Subcutaneous abdominal adipose tissue (tissue), 5 donors: ENCODE data around the gene MRPL55.

ENCODE experiments used
- H3K27ac ChIP-seq: one replicate; pipeline ENCODE4 v1.7.0; 2013; ENCODE audit warnings: low read depth, mild to moderate bottlenecking, inconsistent platforms, low read length, moderate library complexity
- H3K27me3 ChIP-seq, 5 donors: one replicate each; pipeline ENCODE4 v1.7.0; 2013; ENCODE audit warnings: low read length in 5 of 5, inconsistent platforms in 1 of 5; ENCODE audit not compliant: control insufficient read depth in 5 of 5, insufficient read depth in 4 of 5
- H3K36me3 ChIP-seq, 5 donors: one replicate each; pipeline ENCODE4 v1.7.0; 2013; ENCODE audit warnings: low read length in 5 of 5; ENCODE audit not compliant: control insufficient read depth in 5 of 5, insufficient read depth in 5 of 5
- H3K4me1 ChIP-seq, 5 donors: one replicate each; pipeline ENCODE4 v1.7.0; 2013; ENCODE audit warnings: low read length in 5 of 5, mild to moderate bottlenecking in 3 of 5, moderate library complexity in 1 of 5; ENCODE audit not compliant: control insufficient read depth in 5 of 5, insufficient read depth in 5 of 5
- H3K4me3 ChIP-seq, 5 donors: one replicate each; pipeline ENCODE4 v1.7.0; 2013; ENCODE audit warnings: low read length in 5 of 5, low read depth in 1 of 5
- H3K9ac ChIP-seq, 5 donors: one replicate each; pipeline ENCODE4 v1.7.0; 2013; ENCODE audit warnings: low read length in 5 of 5, mild to moderate bottlenecking in 4 of 5, moderate library complexity in 3 of 5
- H3K9me3 ChIP-seq, 5 donors: one replicate each; pipeline ENCODE4 v1.7.0; 2013; ENCODE audit warnings: low read length in 5 of 5; ENCODE audit not compliant: control insufficient read depth in 5 of 5
- donor health status: healthy.
- donor health status: healthy.
- donor health status: healthy.
- donor health status: healthy.
- donor health status: healthy.

The MRPL55 gene

GRCh38 chr1:228110556-228110955, 1.5 kb upstream of the MRPL55 start:
- H3K4me3 ChIP-seq: peak overlapping the region in 1 of 5 donors; percentile 95
- no peak overlapping the region for H3K9ac ChIP-seq
- no peaks in the 10 kb centered on the region for H3K27me3 ChIP-seq
- peaks cover 5 to 25% (median 23%) of the 10 kb centered on the region in 5 donors for H3K4me1 ChIP-seq
- H3K9me3 ChIP-seq: no peaks in the 10 kb centered on the region
- peaks cover 0 to 25% (median 21%) of the 10 kb centered on the region in 5 donors for H3K36me3 ChIP-seq
- H3K27ac ChIP-seq: no peak overlapping the region

DNA sequence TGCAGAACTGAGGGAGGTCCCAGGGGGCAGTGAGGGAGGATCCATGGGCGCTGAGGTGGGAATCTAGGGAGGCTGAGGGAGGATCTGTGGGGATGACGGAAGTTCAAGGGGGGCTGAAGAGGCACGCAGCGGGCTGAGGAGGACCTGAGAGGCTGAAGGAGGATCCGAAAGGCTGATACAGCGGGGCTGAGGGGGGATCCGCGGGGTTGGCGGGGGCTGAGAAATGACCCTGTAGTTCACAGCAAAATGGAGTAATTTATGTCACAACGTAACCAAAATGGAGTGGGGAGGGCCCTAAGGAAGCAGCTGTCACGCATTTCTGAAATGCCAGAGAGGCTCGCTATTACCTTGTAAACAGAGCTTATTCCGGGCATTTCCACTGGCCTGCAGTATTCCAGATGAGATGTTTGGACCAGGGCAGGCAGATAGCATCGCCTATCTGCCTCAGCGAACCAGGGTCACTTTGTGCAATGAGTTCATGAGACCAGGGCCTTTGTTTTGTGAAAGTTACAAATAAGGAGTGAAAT, 926 bp upstream of the MRPL55 start:
- Histone ChIP-seq H3K36me3 (peaks cover 0 to 28% (median 21%) of the 10 kb centered on the region in 5 donors), H3K9me3 (no peaks in the 10 kb centered on the region), H3K27me3 (no peaks in the 10 kb centered on the region), H3K4me1 (peaks cover 5 to 25% (median 23%) of the 10 kb centered on the region in 5 donors), H3K27ac (peak overlapping the region; percentile 84), H3K9ac (peak overlapping the region in 4 of 5 donors; percentile 84 to 95 (median 90)), H3K4me3 (peak overlapping the region; percentile 79 to 99 (median 94))

- peak overlapping the region; percentile 84 for H3K27ac ChIP-seq
- peaks cover 5 to 34% (median 30%) of the 10 kb centered on the region in 5 donors for H3K4me1 ChIP-seq
- H3K9me3 ChIP-seq: no peaks in the 10 kb centered on the region
These were observed 392 bp downstream of the MRPL55 start for GRCh38 chr1:228108742-228109072.

DNA sequence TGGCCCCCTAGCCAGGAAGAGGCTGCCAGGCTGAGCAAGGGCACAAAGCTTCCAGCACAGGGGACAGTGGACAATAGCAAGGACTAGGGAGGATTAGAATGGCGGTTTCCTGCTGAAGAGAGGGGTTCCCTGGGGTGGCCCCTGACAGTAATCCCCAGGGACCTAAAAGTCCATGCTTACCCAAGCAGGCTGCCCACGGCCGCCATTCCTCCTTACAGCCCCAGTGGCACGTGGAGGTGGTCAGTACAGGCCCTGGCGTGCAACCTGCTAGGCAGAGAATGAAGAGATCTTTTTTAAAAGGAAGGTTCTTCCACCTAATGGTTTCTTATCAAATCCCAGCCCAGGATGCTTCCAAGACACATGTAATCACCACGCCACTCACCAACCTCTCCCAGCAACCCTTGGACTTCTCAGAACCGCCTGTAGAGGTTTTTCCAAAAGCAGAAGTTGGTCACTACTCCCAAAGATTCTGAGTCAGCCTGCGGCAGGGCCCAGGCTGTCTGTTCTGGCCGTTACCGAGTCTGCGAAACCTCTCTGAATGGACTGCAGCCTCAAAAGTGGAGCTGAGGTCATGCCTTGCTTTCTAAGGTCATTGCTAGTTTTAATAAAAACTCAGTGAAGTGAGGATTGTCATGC, 926 bp downstream of the MRPL55 start:
- peak overlapping the region; percentile 84 for H3K27ac ChIP-seq
- H3K9me3 ChIP-seq: no peaks in the 10 kb centered on the region
- H3K36me3 ChIP-seq: peaks cover 0 to 28% (median 21%) of the 10 kb centered on the region in 5 donors
- peak overlapping the region; percentile 56 to 94 (median 89) for H3K9ac ChIP-seq
- peak overlapping the region; percentile 87 to 99 (median 95) for H3K4me3 ChIP-seq
- H3K27me3 ChIP-seq: no peaks in the 10 kb centered on the region
- peaks cover 5 to 38% (median 34%) of the 10 kb centered on the region in 5 donors for H3K4me1 ChIP-seq

More at GRCh38 chr1:228108742-228109072, 392 bp downstream of the MRPL55 start:
- H3K36me3 ChIP-seq: peaks cover 0 to 28% (median 21%) of the 10 kb centered on the region in 5 donors
- peak overlapping the region; percentile 87 to 99 (median 95) for H3K4me3 ChIP-seq
- H3K27me3 ChIP-seq: no peaks in the 10 kb centered on the region
- peak overlapping the region; percentile 56 to 94 (median 89) for H3K9ac ChIP-seq

DNA sequence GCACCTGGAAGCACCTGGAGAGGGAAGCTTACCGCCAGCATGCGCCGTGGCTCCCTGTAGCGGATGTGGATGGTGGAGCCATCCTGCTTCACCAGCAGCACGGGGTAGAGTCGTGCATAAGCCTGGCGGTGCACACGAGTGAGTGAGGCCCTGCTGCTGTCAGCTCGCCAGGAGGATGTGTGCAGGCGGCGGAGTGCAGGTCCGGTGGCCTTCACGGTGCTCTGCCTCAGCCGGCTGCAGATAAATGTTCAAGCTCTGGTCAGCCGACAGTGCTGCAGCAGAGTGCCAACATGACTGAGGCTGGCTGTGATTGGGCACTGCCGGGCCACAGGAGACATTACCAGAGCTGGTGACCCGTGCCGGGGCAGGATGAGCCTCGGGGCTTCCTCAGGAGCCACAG, 1.5 kb downstream of the MRPL55 start:
- no peak overlapping the region for H3K4me3 ChIP-seq
- no peak overlapping the region for H3K27ac ChIP-seq
- peaks cover 5 to 40% (median 34%) of the 10 kb centered on the region in 5 donors for H3K4me1 ChIP-seq
- no peaks in the 10 kb centered on the region for H3K27me3 ChIP-seq
- no peaks in the 10 kb centered on the region for H3K9me3 ChIP-seq
- H3K36me3 ChIP-seq: peaks cover 0 to 28% (median 21%) of the 10 kb centered on the region in 5 donors
- peak overlapping the region in 1 of 5 donors; percentile 90 for H3K9ac ChIP-seq

GRCh38 chr1:228106800-228107054, 2.4 kb downstream of the MRPL55 start:
- Histone ChIP-seq H3K27ac (no peak overlapping the region), H3K4me3 (no peak overlapping the region), H3K9me3 (no peaks in the 10 kb centered on the region), H3K9ac (no peak overlapping the region), H3K36me3 (peaks cover 0 to 28% (median 21%) of the 10 kb centered on the region in 5 donors), H3K27me3 (no peaks in the 10 kb centered on the region), H3K4me1 (peaks cover 5 to 49% (median 43%) of the 10 kb centered on the region in 5 donors)

GRCh38 chr1:228105996-228106799, 2.9 kb downstream of the MRPL55 start:
- no peak overlapping the region for H3K27ac ChIP-seq
- no peaks in the 10 kb centered on the region for H3K27me3 ChIP-seq
- no peak overlapping the region for H3K4me3 ChIP-seq
- H3K36me3 ChIP-seq: peaks cover 0 to 29% (median 21%) of the 10 kb centered on the region in 5 donors
- no peak overlapping the region for H3K9ac ChIP-seq
- H3K9me3 ChIP-seq: no peaks in the 10 kb centered on the region
- peaks cover 5 to 54% (median 46%) of the 10 kb centered on the region in 5 donors for H3K4me1 ChIP-seq

DNA sequence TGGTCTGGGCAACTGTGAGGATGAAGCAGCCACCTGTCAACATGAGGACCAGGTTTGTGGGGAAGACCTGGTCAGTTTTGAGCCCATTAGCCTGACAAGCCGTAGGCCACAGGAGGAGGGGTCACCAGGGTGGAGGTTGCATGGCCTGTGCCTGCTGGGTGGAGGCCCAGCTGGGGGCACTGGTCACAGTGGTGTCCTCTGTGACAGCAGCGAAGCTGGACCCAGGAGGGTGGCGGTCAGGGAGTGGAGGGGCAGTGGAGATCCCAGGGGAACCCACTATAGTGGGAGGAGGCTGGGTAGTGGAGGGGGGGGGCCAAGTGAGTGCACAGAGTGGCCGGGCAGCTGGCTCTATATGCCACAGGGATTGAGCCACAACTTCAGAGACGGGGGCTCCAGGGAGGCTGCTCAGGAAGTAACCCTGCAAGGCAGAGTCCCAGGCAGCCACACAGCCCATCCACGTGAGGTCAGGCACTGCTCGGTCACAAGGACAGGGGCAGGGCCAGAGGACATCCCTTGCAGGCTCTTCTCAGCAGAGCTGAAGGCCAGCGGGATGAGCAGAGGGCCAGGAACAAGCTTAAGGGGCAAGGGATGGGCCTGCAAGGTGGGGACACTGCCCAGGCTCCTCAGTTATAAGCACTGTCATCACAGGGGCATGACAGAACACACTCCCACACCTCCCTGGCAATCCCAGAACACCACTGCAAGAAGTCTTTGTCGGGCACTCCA, 3.7 kb downstream of the MRPL55 start:
- Histone ChIP-seq H3K4me3 (no peak overlapping the region), H3K9me3 (no peaks in the 10 kb centered on the region), H3K9ac (no peak overlapping the region), H3K27me3 (no peaks in the 10 kb centered on the region), H3K27ac (no peak overlapping the region), H3K36me3 (peaks cover 0 to 36% (median 28%) of the 10 kb centered on the region in 5 donors), H3K4me1 (peaks cover 5 to 54% (median 46%) of the 10 kb centered on the region in 5 donors)

DNA sequence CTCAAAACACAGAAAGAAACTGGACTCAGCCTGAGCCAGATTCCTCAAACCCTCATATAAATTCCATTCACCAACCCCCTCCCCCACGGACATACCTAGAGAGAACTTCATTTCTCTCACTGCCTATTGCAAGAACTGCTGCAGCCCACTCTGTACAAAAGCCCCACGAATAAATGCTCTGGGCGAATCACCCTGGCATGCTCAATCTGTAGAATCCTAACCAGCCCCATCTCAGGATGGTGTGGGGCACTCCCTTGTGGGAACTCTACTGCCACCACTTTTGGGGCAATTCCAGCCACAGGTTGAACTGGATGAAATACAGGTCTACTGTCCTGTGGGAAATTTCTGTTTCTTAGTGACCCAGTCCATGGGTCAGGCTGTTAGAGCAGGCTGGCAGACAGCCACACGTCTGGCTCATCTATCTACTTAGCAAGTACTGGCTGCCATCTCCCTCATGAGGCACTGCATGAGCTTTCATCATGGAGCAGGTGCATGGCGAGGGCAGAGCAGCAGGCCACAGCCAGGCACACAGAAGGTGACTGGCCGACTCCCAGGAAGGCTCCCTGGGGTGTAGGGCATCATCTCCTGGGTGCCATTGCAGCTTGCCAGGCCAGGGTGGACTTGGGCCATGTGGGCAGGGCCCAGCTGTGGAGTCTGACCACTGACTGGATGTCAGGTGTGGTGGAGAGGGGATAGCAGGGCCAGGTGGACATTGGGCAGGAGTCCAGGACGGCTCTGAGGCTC, 4.4 kb downstream of the MRPL55 start:
- no peak overlapping the region for H3K9ac ChIP-seq
- H3K27me3 ChIP-seq: no peaks in the 10 kb centered on the region
- peaks cover 5 to 46% (median 39%) of the 10 kb centered on the region in 5 donors for H3K4me1 ChIP-seq
- H3K27ac ChIP-seq: no peak overlapping the region
- peaks cover 0 to 42% (median 32%) of the 10 kb centered on the region in 5 donors for H3K36me3 ChIP-seq
- H3K9me3 ChIP-seq: no peaks in the 10 kb centered on the region
- H3K4me3 ChIP-seq: no peak overlapping the region
